ENCODE results near the gene FCN1. TPM values are rescaled to one million over a fixed set of nuclear protein-coding genes. Genes with fewer than 3 reads are reported as not detected.

FCN1 gene
- total RNA-seq, 2 experiments from 2014 or later, result not detected

- ChIA-PET POLR2A (no interaction called here), CTCF (no interaction called here)
- no peak for DNase-seq
- no peaks in the 10 kb centered on the region for H3K36me3 Mint-ChIP-seq (ENCODE audit: low read depth)
- intact Hi-C loops (cut with micrococcal nuclease), result no loop called here
- H3K27me3 Mint-ChIP-seq, result peaks cover 5% of the 10 kb centered on the region
- H3K4me3 Mint-ChIP-seq, result no peak overlapping the region
- H3K4me1 Mint-ChIP-seq (ENCODE audit: low read depth), result no peaks in the 10 kb centered on the region
- no peak for TF ChIP-seq CTCF (IDR thresholded peaks at IDR 0.05)
- no peaks in the 10 kb centered on the region for H3K9me3 Mint-ChIP-seq
- no peak overlapping the region for H3K27ac Mint-ChIP-seq
- ATAC-seq, result no peak
Observed at GRCh38 chr9:134932171-134932570, 14.5 kb upstream of the FCN1 start.

DNA sequence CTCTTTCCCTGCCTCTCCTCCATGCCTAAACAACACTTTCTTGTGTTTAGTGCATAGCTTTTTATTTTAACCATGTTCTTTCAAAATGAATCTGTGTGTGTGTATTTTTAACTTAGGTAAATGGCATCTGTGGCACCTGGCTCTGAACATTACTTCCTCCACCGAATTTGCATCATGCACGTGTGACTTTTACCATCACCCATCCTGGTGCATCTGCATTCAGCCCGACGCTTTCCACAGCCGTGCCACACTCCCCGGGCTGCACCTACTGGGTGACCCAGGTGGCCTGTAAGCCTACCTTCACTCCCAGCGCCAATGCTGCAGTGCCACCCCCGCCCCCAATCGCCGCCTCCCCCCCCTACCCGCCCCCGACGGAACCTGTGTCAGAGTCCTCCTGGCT lies 12.7 kb upstream of the FCN1 start:
- intact Hi-C loops (cut with micrococcal nuclease), result no loop called here
- no peaks in the 10 kb centered on the region for H3K9me3 Mint-ChIP-seq
- POLR2A ChIA-PET, result no interaction called here
- DNase-seq (no peak), ATAC-seq (no peak)
- H3K4me3 Mint-ChIP-seq, result no peak overlapping the region
- H3K27me3 Mint-ChIP-seq, result peaks cover 8% of the 10 kb centered on the region
- H3K27ac Mint-ChIP-seq, result no peak overlapping the region
- TF ChIP-seq CTCF (IDR thresholded peaks at IDR 0.05), result no peak
- CTCF ChIA-PET, result no interaction called here
- no peaks in the 10 kb centered on the region for H3K36me3 Mint-ChIP-seq (ENCODE audit: low read depth)
- no peaks in the 10 kb centered on the region for H3K4me1 Mint-ChIP-seq (ENCODE audit: low read depth)

DNA sequence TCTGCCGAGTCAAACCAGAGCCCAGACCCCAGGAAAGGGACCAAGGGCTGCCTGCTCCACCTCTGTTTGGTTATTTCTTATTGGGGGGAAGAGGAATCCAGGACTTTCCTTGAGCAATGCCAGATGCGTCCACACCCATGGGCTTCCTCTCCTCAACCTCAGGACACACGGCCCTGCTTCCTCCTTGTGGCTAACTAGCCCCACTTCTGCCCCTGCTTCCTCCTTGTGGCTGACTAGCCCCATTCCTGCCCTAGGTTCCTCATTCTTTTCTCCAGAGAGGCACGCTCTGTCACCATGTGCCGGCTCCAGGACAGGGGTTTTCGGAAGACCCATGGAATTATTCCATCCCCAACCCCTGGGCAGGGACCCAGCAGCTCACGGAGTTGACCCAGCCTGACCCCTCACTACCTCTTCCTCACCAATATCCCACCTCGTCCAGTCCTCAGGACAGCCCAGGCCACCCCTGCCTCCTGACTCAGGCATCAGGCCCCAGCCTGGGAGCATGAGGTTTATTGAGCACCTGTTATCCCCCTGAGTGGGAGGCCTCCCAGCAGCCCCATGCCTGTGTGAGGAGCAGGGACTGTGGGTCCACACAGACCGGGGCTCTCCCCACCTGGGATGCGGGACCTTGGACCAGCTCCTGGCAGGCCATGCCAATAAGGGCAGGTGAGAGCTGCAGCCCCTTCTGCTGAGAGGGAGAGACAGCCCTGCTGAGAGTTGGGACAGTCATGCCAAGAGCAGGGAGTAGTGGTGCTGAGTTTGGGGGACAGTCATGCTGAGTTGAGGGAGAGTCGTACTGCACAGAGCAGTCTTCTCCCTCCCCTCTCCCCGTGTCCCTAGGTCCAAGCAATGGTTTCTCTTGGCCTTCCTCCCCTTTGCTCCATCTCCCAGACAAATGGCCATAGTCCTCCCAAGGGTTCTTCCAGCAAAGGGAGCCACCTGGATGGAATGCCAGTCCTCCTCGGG lies 11.8 kb upstream of the FCN1 start:
- POLR2A ChIA-PET, result no interaction called here
- Mint-ChIP-seq H3K27ac (no peak overlapping the region), H3K27me3 (peaks cover 8% of the 10 kb centered on the region), H3K36me3 (ENCODE audit: low read depth) (no peaks in the 10 kb centered on the region), H3K4me1 (ENCODE audit: low read depth) (no peaks in the 10 kb centered on the region), H3K4me3 (no peak overlapping the region), H3K9me3 (no peaks in the 10 kb centered on the region)
- ATAC-seq (no peak), DNase-seq (no peak)
- CTCF ChIA-PET, result no interaction called here
- intact Hi-C loops (cut with micrococcal nuclease), result no loop called here
- TF ChIP-seq CTCF (IDR thresholded peaks at IDR 0.05), result no peak

DNA sequence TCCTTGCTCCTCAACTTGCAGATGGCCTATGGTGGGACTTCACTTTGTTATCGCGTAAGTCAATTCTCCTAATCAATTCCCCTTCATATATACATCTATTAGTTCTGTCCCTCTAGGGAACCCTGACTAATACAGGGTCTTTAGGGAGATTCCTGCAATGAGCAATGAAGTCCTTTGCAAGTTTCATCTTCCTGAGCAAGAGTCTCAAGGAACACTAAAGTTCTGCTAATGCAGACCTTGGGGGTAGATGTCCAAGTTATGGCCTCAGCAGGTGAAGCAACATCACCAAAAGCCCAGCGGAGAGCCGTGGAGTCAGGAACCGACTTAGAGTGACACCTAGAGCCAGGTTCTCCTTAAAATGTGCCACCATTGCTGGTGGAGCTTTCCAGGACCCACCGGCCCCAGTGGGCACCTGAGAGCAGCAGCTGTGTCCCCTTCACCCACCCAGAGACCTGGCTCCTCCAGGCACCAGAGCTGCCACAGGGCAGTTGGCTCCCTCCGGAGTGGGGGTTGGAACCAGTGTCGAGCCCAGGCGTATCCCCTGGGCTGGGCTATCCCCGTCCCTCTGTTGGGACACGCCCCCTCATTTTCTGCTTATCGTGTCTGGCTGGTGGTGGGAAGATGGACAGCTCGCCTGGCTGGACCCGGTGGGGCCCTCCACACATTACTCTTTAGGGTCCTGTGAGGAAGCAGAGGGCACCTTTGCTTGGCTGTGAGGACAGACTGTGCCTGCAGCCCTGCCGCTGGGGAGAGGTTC lies 10.9 kb upstream of the FCN1 start:
- H3K27me3 Mint-ChIP-seq, result peaks cover 8% of the 10 kb centered on the region
- CTCF ChIA-PET, result no interaction called here
- no peaks in the 10 kb centered on the region for H3K36me3 Mint-ChIP-seq (ENCODE audit: low read depth)
- no peak for TF ChIP-seq CTCF (IDR thresholded peaks at IDR 0.05)
- no peak overlapping the region for H3K27ac Mint-ChIP-seq
- POLR2A ChIA-PET, result no interaction called here
- intact Hi-C loops (cut with micrococcal nuclease), result no loop called here
- no peaks in the 10 kb centered on the region for H3K9me3 Mint-ChIP-seq
- DNase-seq (no peak), ATAC-seq (no peak)
- H3K4me3 Mint-ChIP-seq, result no peak overlapping the region
- H3K4me1 Mint-ChIP-seq (ENCODE audit: low read depth), result no peaks in the 10 kb centered on the region

GRCh38 chr9:134925011-134925511 lies 7.3 kb upstream of the FCN1 start:
- intact Hi-C loops (cut with micrococcal nuclease), result no loop called here
- H3K27ac Mint-ChIP-seq, result no peak overlapping the region
- ChIA-PET CTCF (no interaction called here), POLR2A (no interaction called here)
- H3K36me3 Mint-ChIP-seq (ENCODE audit: low read depth), result no peaks in the 10 kb centered on the region
- no peak for DNase-seq
- H3K4me3 Mint-ChIP-seq, result no peak overlapping the region
- H3K4me1 Mint-ChIP-seq (ENCODE audit: low read depth), result no peaks in the 10 kb centered on the region
- no peak for ATAC-seq
- TF ChIP-seq CTCF (IDR thresholded peaks at IDR 0.05), result no peak
- H3K27me3 Mint-ChIP-seq, result peaks cover 5% of the 10 kb centered on the region
- no peaks in the 10 kb centered on the region for H3K9me3 Mint-ChIP-seq

All from activated CD8-positive, alpha-beta T cell treated with anti-CD3 and anti-CD28 coated beads for 36 hours (primary cell).